GM23338 (cell line): ENCODE data around the gene PHYHIPL. TPM values are rescaled to one million over a fixed set of nuclear protein-coding genes. Genes with fewer than 3 reads are reported as not detected.

Source experiments
- ATAC-seq: fragments of 200-7000 bp; cut with Tn5 transposase; 3 replicates; pipeline ENCODE4 v1.9.1; 2020
- DNase-seq: peaks from one replicate; pipeline ENCODE4 v3.0.0-alpha.2; 2015; ENCODE audit warnings: low spot score
- H2AFZ ChIP-seq: fragments of 200-600 bp; sonication (generic); 2 replicates; pipeline ENCODE4 v1.8.0; 2016; ENCODE audit warnings: antibody characterized with exemption, mild to moderate bottlenecking, moderate library complexity
- H3F3A ChIP-seq: fragments of 200-600 bp; sonication (generic); replicated peaks from 2 replicates; pipeline ENCODE4 v1.8.0; 2017; ENCODE audit warnings: antibody characterized with exemption, mixed run types, low read depth
- H3K27ac ChIP-seq: fragments of 200-600 bp; sonication (generic); 2 replicates; pipeline ENCODE4 v1.6.1; 2016; ENCODE audit warnings: low read depth
- H3K27me3 ChIP-seq: fragments of 200-600 bp; sonication (generic); 2 replicates; pipeline ENCODE4 v1.8.0; 2016; ENCODE audit warnings: mild to moderate bottlenecking, mixed run types, moderate library complexity; ENCODE audit not compliant: insufficient read depth
- H3K36me3 ChIP-seq: fragments of 200-600 bp; sonication (generic); 2 replicates; pipeline ENCODE4 v1.8.0; 2016; ENCODE audit warnings: mild to moderate bottlenecking; ENCODE audit not compliant: insufficient read depth
- H3K4me1 ChIP-seq: fragments of 200-600 bp; sonication (generic); 2 replicates; pipeline ENCODE4 v1.8.0; 2016; ENCODE audit warnings: mild to moderate bottlenecking, moderate library complexity; ENCODE audit not compliant: insufficient read depth
- H3K4me2 ChIP-seq: fragments of 200-600 bp; sonication (generic); 2 replicates; pipeline ENCODE4 v1.7.1; 2017; ENCODE audit warnings: mixed run types
- H3K4me3 ChIP-seq: fragments of 200-600 bp; sonication (generic); 2 replicates; pipeline ENCODE4 v1.6.1; 2016; ENCODE audit warnings: mixed run types
- H3K79me2 ChIP-seq: fragments of 200-600 bp; sonication (generic); replicated peaks from 2 replicates; pipeline ENCODE4 v1.8.0; 2017; ENCODE audit warnings: mild to moderate bottlenecking; ENCODE audit not compliant: insufficient read depth
- H3K9me2 ChIP-seq: fragments of 200-600 bp; sonication (generic); 2 replicates; pipeline ENCODE4 v1.8.0; 2017; ENCODE audit not compliant: insufficient read depth
- H4K20me1 ChIP-seq: fragments of 200-600 bp; sonication (generic); replicated peaks from 2 replicates; pipeline ENCODE4 v1.8.0; 2017; ENCODE audit warnings: mild to moderate bottlenecking; ENCODE audit not compliant: insufficient read depth
- H3K27ac Mint-ChIP-seq: 2 replicates; pipeline ENCODE4 v1.8.0; 2020; ENCODE audit warnings: inconsistent platforms, mild to moderate bottlenecking, moderate library complexity, mixed read lengths
- H3K27me3 Mint-ChIP-seq: 3 replicates; pipeline ENCODE4 v1.8.0; 2022; ENCODE audit warnings: low read depth, mild to moderate bottlenecking, moderate library complexity, mixed read lengths, inconsistent platforms; ENCODE audit not compliant: insufficient read depth, poor library complexity
- H3K36me3 Mint-ChIP-seq: 3 replicates; pipeline ENCODE4 v1.8.0; 2021; ENCODE audit warnings: low read depth, mild to moderate bottlenecking, inconsistent platforms, moderate library complexity, mixed read lengths
- H3K4me1 Mint-ChIP-seq: 3 replicates; pipeline ENCODE4 v1.8.0; 2020; ENCODE audit warnings: mild to moderate bottlenecking, inconsistent platforms, mixed read lengths
- H3K4me3 Mint-ChIP-seq: 3 replicates; pipeline ENCODE4 v1.8.0; 2021; ENCODE audit warnings: moderate library complexity, mild to moderate bottlenecking, inconsistent platforms, mixed read lengths
- H3K9me3 Mint-ChIP-seq: 3 replicates; pipeline ENCODE4 v1.8.0; 2020; ENCODE audit warnings: moderate library complexity, mild to moderate bottlenecking, inconsistent platforms, mixed read lengths
- CREB1 ChIP-seq: fragments of 250-450 bp; sonication (Bioruptor Pico); IDR thresholded peaks from 2 replicates; pipeline ENCODE4 v1.5.0; 2020; ENCODE audit warnings: low read depth, mild to moderate bottlenecking, moderate library complexity
- CTCF ChIP-seq, 2 experiments: fragments of 200-600 bp in 1 of 2; sonication (generic) in 1 of 2; conservative IDR thresholded peaks; 2 replicates each; pipeline versions ENCODE4 v1.5.1 to v1.6.1; 2016 to 2017; ENCODE audit warnings: antibody characterized with exemption in 2 of 2, low read depth in 2 of 2, mild to moderate bottlenecking in 2 of 2, moderate library complexity in 1 of 2
- EZH2 ChIP-seq: fragments of 200-600 bp; sonication (generic); IDR thresholded peaks from one replicate; pipeline ENCODE4 v1.8.0; 2017; ENCODE audit warnings: antibody characterized with exemption, mild to moderate bottlenecking, low read depth; ENCODE audit not compliant: unreplicated experiment
- EZH2phosphoT487 ChIP-seq: fragments of 200-600 bp; sonication (generic); IDR thresholded peaks from one replicate; pipeline ENCODE4 v1.8.1; 2018; ENCODE audit warnings: antibody characterized with exemption; ENCODE audit not compliant: unreplicated experiment
- JUNB ChIP-seq: IDR thresholded peaks from one replicate; pipeline ENCODE4 v1.6.1; 2016; ENCODE audit warnings: antibody characterized with exemption; ENCODE audit not compliant: unreplicated experiment
- NANOG ChIP-seq: IDR thresholded peaks from 2 replicates; pipeline ENCODE4 v1.6.1; 2016; ENCODE audit warnings: antibody characterized with exemption, borderline replicate concordance
- POLR2AphosphoS5 ChIP-seq: IDR thresholded peaks from 2 replicates; pipeline ENCODE4 v1.6.1; 2016; ENCODE audit warnings: antibody characterized with exemption, low read depth
- REST ChIP-seq: IDR thresholded peaks from one replicate; pipeline ENCODE4 v1.6.1; 2018; ENCODE audit warnings: antibody characterized with exemption; ENCODE audit not compliant: unreplicated experiment
- STAT1 ChIP-seq: IDR thresholded peaks from one replicate; pipeline ENCODE4 v1.6.1; 2016; ENCODE audit warnings: antibody characterized with exemption; ENCODE audit not compliant: unreplicated experiment
- ZNF114 ChIP-seq: fragments of 250-450 bp; sonication (Bioruptor Pico); IDR thresholded peaks from 2 replicates; pipeline ENCODE4 v1.5.0; 2020; ENCODE audit warnings: mild to moderate bottlenecking, moderate library complexity
- ZNF331 ChIP-seq: fragments of 250-450 bp; sonication (Bioruptor Pico); IDR thresholded peaks from 2 replicates; pipeline ENCODE4 v1.5.0; 2020; ENCODE audit warnings: low read depth, mild to moderate bottlenecking, moderate library complexity
- polyA plus RNA-seq: library from polyadenylated mRNA; unstranded; fragments of >200 nt; fragmentation: Nextera tagmentation; extraction: Ambion mirVana; gene quantifications from 2 replicates; pipeline ENCODE4 v1.2.1, GENCODE V29; 2016
- total RNA-seq: library from RNA; depleted of rRNA; stranded (reverse); fragments of >200 nt; shearing (Covaris generic); gene quantifications from 2 replicates; pipeline ENCODE4 v1.2.3, GENCODE V29; 2014
- TF ChIP-seq, protein P1 (sequence below): fragments of 250-450 bp; sonication (Bioruptor Pico); IDR thresholded peaks from 2 replicates; pipeline ENCODE4 v1.5.0; 2020; ENCODE audit warnings: mild to moderate bottlenecking, moderate library complexity
- TF ChIP-seq, protein P2 (sequence below): IDR thresholded peaks from 2 replicates; pipeline ENCODE4 v1.6.1; 2016; ENCODE audit warnings: antibody characterized with exemption

Gene PHYHIPL
- total and polyA plus RNA-seq, 2 experiments from 2014 or later, result 0.24 to 0.27 TPM

GRCh38 chr10:59179068-59179467, 2.6 kb downstream of the PHYHIPL start:
- no peak overlapping the region for H3K27ac ChIP-seq
- Mint-ChIP-seq H3K9me3 (no peaks in the 10 kb centered on the region), H3K4me1 (peaks cover 4% of the 10 kb centered on the region; the same call in 1 of the 3 replicates), H3K4me3 (no peak overlapping the region), H3K27me3 (peaks cover 29% of the 10 kb centered on the region), H3K36me3 (no peaks in the 10 kb centered on the region), H3K27ac (no peak overlapping the region)
- no peak for ATAC-seq
- H3K9me2 ChIP-seq, result no peaks in the 10 kb centered on the region
- H3K4me3 ChIP-seq, result no peak overlapping the region
- TF ChIP-seq STAT1 (no peak), NANOG (no peak), REST (no peak), POLR2AphosphoS5 (no peak), ZNF331 (no peak), EZH2phosphoT487 (no peak), EZH2 (no peak), CREB1 (no peak), CTCF (conservative IDR thresholded peaks at IDR 0.05; ENCODE audit: low read depth in 2 of 2) (no peak), ZNF114 (CRISPR knock-in tag) (no peak), JUNB (no peak)
- TF ChIP-seq, protein P1, sequence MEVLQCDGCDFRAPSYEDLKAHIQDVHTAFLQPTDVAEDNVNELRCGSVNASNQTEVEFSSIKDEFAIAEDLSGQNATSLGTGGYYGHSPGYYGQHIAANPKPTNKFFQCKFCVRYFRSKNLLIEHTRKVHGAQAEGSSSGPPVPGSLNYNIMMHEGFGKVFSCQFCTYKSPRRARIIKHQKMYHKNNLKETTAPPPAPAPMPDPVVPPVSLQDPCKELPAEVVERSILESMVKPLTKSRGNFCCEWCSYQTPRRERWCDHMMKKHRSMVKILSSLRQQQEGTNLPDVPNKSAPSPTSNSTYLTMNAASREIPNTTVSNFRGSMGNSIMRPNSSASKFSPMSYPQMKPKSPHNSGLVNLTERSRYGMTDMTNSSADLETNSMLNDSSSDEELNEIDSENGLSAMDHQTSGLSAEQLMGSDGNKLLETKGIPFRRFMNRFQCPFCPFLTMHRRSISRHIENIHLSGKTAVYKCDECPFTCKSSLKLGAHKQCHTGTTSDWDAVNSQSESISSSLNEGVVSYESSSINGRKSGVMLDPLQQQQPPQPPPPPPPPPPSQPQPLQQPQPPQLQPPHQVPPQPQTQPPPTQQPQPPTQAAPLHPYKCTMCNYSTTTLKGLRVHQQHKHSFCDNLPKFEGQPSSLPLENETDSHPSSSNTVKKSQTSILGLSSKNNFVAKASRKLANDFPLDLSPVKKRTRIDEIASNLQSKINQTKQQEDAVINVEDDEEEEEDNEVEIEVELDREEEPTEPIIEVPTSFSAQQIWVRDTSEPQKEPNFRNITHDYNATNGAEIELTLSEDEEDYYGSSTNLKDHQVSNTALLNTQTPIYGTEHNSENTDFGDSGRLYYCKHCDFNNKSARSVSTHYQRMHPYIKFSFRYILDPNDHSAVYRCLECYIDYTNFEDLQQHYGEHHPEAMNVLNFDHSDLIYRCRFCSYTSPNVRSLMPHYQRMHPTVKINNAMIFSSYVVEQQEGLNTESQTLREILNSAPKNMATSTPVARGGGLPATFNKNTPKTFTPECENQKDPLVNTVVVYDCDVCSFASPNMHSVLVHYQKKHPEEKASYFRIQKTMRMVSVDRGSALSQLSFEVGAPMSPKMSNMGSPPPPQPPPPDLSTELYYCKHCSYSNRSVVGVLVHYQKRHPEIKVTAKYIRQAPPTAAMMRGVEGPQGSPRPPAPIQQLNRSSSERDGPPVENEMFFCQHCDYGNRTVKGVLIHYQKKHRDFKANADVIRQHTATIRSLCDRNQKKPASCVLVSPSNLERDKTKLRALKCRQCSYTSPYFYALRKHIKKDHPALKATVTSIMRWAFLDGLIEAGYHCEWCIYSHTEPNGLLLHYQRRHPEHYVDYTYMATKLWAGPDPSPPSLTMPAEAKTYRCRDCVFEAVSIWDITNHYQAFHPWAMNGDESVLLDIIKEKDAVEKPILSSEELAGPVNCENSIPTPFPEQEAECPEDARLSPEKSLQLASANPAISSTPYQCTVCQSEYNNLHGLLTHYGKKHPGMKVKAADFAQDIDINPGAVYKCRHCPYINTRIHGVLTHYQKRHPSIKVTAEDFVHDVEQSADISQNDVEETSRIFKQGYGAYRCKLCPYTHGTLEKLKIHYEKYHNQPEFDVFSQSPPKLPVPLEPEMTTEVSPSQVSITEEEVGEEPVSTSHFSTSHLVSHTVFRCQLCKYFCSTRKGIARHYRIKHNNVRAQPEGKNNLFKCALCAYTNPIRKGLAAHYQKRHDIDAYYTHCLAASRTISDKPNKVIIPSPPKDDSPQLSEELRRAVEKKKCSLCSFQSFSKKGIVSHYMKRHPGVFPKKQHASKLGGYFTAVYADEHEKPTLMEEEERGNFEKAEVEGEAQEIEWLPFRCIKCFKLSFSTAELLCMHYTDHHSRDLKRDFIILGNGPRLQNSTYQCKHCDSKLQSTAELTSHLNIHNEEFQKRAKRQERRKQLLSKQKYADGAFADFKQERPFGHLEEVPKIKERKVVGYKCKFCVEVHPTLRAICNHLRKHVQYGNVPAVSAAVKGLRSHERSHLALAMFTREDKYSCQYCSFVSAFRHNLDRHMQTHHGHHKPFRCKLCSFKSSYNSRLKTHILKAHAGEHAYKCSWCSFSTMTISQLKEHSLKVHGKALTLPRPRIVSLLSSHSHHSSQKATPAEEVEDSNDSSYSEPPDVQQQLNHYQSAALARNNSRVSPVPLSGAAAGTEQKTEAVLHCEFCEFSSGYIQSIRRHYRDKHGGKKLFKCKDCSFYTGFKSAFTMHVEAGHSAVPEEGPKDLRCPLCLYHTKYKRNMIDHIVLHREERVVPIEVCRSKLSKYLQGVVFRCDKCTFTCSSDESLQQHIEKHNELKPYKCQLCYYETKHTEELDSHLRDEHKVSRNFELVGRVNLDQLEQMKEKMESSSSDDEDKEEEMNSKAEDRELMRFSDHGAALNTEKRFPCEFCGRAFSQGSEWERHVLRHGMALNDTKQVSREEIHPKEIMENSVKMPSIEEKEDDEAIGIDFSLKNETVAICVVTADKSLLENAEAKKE, result no peak
- TF ChIP-seq, protein P2, sequence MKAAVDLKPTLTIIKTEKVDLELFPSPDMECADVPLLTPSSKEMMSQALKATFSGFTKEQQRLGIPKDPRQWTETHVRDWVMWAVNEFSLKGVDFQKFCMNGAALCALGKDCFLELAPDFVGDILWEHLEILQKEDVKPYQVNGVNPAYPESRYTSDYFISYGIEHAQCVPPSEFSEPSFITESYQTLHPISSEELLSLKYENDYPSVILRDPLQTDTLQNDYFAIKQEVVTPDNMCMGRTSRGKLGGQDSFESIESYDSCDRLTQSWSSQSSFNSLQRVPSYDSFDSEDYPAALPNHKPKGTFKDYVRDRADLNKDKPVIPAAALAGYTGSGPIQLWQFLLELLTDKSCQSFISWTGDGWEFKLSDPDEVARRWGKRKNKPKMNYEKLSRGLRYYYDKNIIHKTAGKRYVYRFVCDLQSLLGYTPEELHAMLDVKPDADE, result no peak
- H3K27me3 ChIP-seq, result peaks cover 45% of the 10 kb centered on the region
- H3K79me2 ChIP-seq, result no peaks in the 10 kb centered on the region
- no peaks in the 10 kb centered on the region for H3F3A ChIP-seq
- no peak for DNase-seq
- no peaks in the 10 kb centered on the region for H3K36me3 ChIP-seq
- no peak overlapping the region for H2AFZ ChIP-seq
- 0 out of 2 replicates have a peak, but pooled peaks cover 2% of the 10 kb centered on the region for H4K20me1 ChIP-seq
- no peaks in the 10 kb centered on the region; the same call in 1 of the 2 replicates for H3K4me1 ChIP-seq
- no peak overlapping the region for H3K4me2 ChIP-seq
